K562 (cell line): ENCODE measurements around the gene LRP1. TPM values are rescaled to one million over a fixed set of nuclear protein-coding genes. Genes with fewer than 3 reads are reported as not detected.
A peak's percentile ranks its signal among the peaks of the same experiment; 100 is the strongest.

Experiments used
- BRCA1 ChIP-seq, 2 experiments: fragments of 450-650 bp in 1 of 2; sonication (generic) in 1 of 2; formaldehyde crosslinking in 1 of 2; IDR thresholded peaks; 2 replicates each; pipeline versions ENCODE4 v1.5.0 to v1.6.1; 2017 to 2020; ENCODE audit warnings: mild to moderate bottlenecking in 1 of 2, missing genetic modification reagents in 1 of 2
- CBX3 ChIP-seq, 2 experiments: IDR thresholded peaks; 1 replicate in 1 of 2; 2 replicates in 1 of 2; pipeline ENCODE4 v1.6.1; 2012; ENCODE audit warnings: inconsistent platforms in 2 of 2, low read length in 2 of 2, borderline replicate concordance in 1 of 2, control low read depth in 1 of 2
- DIDO1 ChIP-seq: fragments of 450-650 bp; IDR thresholded peaks from 2 replicates; pipeline ENCODE4 v1.6.1; 2016; ENCODE audit warnings: low read depth, missing biosample characterization, missing genetic modification characterization
- GABPA ChIP-seq: fragments of 200-800 bp; sonication (Bioruptor generic); conservative IDR thresholded peaks from 2 replicates; pipeline ENCODE4 v1.6.1; 2016; ENCODE audit warnings: low read depth, missing genetic modification characterization, missing compliant biosample characterization
- GATAD2B ChIP-seq: fragments of 450-650 bp; IDR thresholded peaks from 2 replicates; pipeline ENCODE4 v1.6.1; 2017; ENCODE audit warnings: mild to moderate bottlenecking, borderline replicate concordance
- HBP1 ChIP-seq: fragments of 450-650 bp; formaldehyde crosslinking; IDR thresholded peaks from 2 replicates; pipeline ENCODE4 v1.4.0; 2022; ENCODE audit warnings: missing genetic modification characterization
- HNRNPH1 ChIP-seq: fragments of 200-400 bp; formaldehyde crosslinking; optimal IDR thresholded peaks from 2 replicates; pipeline ENCODE3; 2017; ENCODE audit warnings: low read depth, mild to moderate bottlenecking, low read length, moderate library complexity
- SMAD3 ChIP-seq: fragments of 450-650 bp; formaldehyde crosslinking; conservative IDR thresholded peaks from 2 replicates; pipeline ENCODE4 v1.4.0; 2020; ENCODE audit warnings: mild to moderate bottlenecking
- SMARCA4 ChIP-seq: fragments of 450-650 bp; IDR thresholded peaks from 2 replicates; pipeline ENCODE4 v1.6.1; 2016
- SRSF3 ChIP-seq: fragments of 200-400 bp; formaldehyde crosslinking; IDR thresholded peaks from 2 replicates; pipeline ENCODE4 v1.6.1; 2016; ENCODE audit warnings: mild to moderate bottlenecking, low read length, moderate library complexity; ENCODE audit not compliant: insufficient read depth
- STAT5B ChIP-seq: fragments of 250-450 bp; sonication (Bioruptor Pico); IDR thresholded peaks from 2 replicates; pipeline ENCODE4 v1.8.0; 2021; ENCODE audit warnings: mild to moderate bottlenecking, inconsistent platforms
- TRIM24 ChIP-seq, 2 experiments: fragments of 450-650 bp; IDR thresholded peaks; 2 replicates each; pipeline ENCODE4 v1.6.1; 2016
- ZNF121 ChIP-seq: sonication (generic); formaldehyde crosslinking; conservative IDR thresholded peaks from 2 replicates; pipeline ENCODE4 v1.8.0; 2022; ENCODE audit warnings: missing genetic modification reagents
- ZNF174 ChIP-seq: fragments of 250-450 bp; sonication (Bioruptor Pico); IDR thresholded peaks from 2 replicates; pipeline ENCODE4 v1.4.0; 2020; ENCODE audit warnings: mild to moderate bottlenecking
- ZNF239 ChIP-seq: fragments of 250-450 bp; sonication (Bioruptor Pico); IDR thresholded peaks from 2 replicates; pipeline ENCODE4 v1.4.0; 2020; ENCODE audit warnings: mild to moderate bottlenecking
- ZNF274 ChIP-seq: IDR thresholded peaks from 2 replicates; pipeline ENCODE4 v1.6.1; 2011; ENCODE audit warnings: low read depth, mild to moderate bottlenecking, low read length, moderate library complexity, borderline replicate concordance
- ZNF347 ChIP-seq: fragments of 450-650 bp; formaldehyde crosslinking; IDR thresholded peaks from 2 replicates; pipeline ENCODE4 v1.4.0; 2020; ENCODE audit warnings: low read depth, mild to moderate bottlenecking, moderate library complexity
- ZNF75A ChIP-seq: fragments of 450-650 bp; formaldehyde crosslinking; IDR thresholded peaks from 2 replicates; pipeline ENCODE4 v1.4.0; 2020; ENCODE audit warnings: mild to moderate bottlenecking
- ZNF79 ChIP-seq: fragments of 250-450 bp; sonication (Bioruptor Pico); IDR thresholded peaks from 2 replicates; pipeline ENCODE4 v1.4.0; 2020; ENCODE audit warnings: low read depth, mild to moderate bottlenecking, moderate library complexity
- polyA plus RNA-seq, 8 experiments: library from polyadenylated mRNA; depleted of rRNA in 4 of 8; stranded (reverse) in 5 of 8; unstranded in 3 of 8; fragments of >200 nt; fragmentation: Nextera tagmentation in 2 of 8; fragmentation: Illumina TruSeq in 1 of 8; extraction: Ambion mirVana in 2 of 8; extraction: Trizol in 1 of 8; gene quantifications; 2 replicates each; pipeline versions ENCODE4 v1.2.1 to v1.2.3, GENCODE V29; 2011 to 2014; ENCODE audit warnings: inconsistent platforms in 1 of 8, missing spikeins in 1 of 8
- total RNA-seq, 7 experiments: library from RNA; depleted of rRNA in 6 of 7; stranded (reverse); fragments of >200 nt in 6 of 7; fragmentation: Illumina TruSeq in 2 of 7; extraction: Trizol in 2 of 7; gene quantifications; 2 replicates each; pipeline versions ENCODE4 v1.2.1 to v1.2.3, GENCODE V29; 2011 to 2021; ENCODE audit warnings: low replicate concordance in 1 of 7
- TF ChIP-seq, protein P1 (sequence below), 2 experiments: IDR thresholded peaks; 2 replicates each; pipeline ENCODE4 v1.6.1; 2012; ENCODE audit warnings: improper control_type of control experiment in 2 of 2, low read depth in 2 of 2, low read length in 2 of 2, borderline replicate concordance in 1 of 2
- TF ChIP-seq, protein P2 (sequence below): sonication (generic); formaldehyde crosslinking; IDR thresholded peaks from 2 replicates; pipeline ENCODE4 v1.8.0; 2022; ENCODE audit warnings: mild to moderate bottlenecking, missing genetic modification reagents

Gene LRP1
- total and polyA plus RNA-seq, 9 of the 15 experiments (the other 6 are each of a cell fraction or from before 2014, with no cell fraction given) = 0.04 to 0.64 (median 0.19) TPM; not detected in 2

DNA sequence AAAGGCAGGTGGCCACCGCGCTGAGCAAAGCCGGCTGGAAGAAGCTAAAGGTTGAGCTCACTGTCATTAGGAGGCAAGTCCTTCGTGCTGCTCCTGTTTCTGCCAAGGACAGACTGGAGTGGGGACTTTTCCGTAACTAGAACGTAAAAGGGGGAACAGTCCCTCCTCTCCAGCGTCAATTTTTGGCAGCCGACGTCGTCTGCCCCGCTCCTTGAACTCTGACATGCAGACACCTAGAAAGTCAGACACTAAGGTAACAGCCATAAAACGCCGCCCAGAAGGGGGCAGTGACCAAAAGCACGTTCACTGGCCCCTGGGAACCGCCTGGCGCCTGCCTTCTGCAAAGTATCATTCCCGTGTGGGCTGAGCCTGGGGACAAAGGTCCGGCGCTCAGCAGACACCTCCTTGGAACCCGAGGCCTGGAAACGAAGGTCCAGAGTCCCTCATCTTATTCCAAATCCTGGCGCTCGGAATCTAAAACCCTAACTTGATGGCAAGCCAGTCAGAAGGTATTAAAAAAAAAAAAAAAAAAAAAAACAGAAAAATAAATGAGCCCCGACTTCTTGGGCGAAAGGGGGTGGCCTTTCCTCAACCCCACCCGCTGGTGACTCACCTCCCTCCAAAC is 1.1 kb upstream of the LRP1 start (continued):
- TF ChIP-seq CBX3 (IDR thresholded peaks at IDR 0.05; ENCODE audit: borderline replicate concordance in 1 of 2, low read length in 2 of 2) = peak in 1 of 2 experiments; percentile 49; a peak in 1 of 3 replicates
- no peak for TF ChIP-seq STAT5B
- no peak for TF ChIP-seq ZNF75A
- TF ChIP-seq, protein P1, sequence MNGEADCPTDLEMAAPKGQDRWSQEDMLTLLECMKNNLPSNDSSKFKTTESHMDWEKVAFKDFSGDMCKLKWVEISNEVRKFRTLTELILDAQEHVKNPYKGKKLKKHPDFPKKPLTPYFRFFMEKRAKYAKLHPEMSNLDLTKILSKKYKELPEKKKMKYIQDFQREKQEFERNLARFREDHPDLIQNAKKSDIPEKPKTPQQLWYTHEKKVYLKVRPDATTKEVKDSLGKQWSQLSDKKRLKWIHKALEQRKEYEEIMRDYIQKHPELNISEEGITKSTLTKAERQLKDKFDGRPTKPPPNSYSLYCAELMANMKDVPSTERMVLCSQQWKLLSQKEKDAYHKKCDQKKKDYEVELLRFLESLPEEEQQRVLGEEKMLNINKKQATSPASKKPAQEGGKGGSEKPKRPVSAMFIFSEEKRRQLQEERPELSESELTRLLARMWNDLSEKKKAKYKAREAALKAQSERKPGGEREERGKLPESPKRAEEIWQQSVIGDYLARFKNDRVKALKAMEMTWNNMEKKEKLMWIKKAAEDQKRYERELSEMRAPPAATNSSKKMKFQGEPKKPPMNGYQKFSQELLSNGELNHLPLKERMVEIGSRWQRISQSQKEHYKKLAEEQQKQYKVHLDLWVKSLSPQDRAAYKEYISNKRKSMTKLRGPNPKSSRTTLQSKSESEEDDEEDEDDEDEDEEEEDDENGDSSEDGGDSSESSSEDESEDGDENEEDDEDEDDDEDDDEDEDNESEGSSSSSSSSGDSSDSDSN (IDR thresholded peaks at IDR 0.05; ENCODE audit: borderline replicate concordance in 1 of 2, low read depth in 2 of 2, low read length in 2 of 2) = peak in 1 of 2 experiments; percentile 94; a peak in 2 of 4 replicates
- peak; percentile 54 for TF ChIP-seq SMARCA4
- TF ChIP-seq, protein P2, sequence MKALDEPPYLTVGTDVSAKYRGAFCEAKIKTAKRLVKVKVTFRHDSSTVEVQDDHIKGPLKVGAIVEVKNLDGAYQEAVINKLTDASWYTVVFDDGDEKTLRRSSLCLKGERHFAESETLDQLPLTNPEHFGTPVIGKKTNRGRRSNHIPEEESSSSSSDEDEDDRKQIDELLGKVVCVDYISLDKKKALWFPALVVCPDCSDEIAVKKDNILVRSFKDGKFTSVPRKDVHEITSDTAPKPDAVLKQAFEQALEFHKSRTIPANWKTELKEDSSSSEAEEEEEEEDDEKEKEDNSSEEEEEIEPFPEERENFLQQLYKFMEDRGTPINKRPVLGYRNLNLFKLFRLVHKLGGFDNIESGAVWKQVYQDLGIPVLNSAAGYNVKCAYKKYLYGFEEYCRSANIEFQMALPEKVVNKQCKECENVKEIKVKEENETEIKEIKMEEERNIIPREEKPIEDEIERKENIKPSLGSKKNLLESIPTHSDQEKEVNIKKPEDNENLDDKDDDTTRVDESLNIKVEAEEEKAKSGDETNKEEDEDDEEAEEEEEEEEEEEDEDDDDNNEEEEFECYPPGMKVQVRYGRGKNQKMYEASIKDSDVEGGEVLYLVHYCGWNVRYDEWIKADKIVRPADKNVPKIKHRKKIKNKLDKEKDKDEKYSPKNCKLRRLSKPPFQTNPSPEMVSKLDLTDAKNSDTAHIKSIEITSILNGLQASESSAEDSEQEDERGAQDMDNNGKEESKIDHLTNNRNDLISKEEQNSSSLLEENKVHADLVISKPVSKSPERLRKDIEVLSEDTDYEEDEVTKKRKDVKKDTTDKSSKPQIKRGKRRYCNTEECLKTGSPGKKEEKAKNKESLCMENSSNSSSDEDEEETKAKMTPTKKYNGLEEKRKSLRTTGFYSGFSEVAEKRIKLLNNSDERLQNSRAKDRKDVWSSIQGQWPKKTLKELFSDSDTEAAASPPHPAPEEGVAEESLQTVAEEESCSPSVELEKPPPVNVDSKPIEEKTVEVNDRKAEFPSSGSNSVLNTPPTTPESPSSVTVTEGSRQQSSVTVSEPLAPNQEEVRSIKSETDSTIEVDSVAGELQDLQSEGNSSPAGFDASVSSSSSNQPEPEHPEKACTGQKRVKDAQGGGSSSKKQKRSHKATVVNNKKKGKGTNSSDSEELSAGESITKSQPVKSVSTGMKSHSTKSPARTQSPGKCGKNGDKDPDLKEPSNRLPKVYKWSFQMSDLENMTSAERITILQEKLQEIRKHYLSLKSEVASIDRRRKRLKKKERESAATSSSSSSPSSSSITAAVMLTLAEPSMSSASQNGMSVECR (CRISPR knock-in tag) = no peak
- no peak for TF ChIP-seq TRIM24 (IDR thresholded peaks at IDR 0.05)
- TF ChIP-seq HBP1 (CRISPR knock-in tag) = no peak
- TF ChIP-seq ZNF239 (CRISPR knock-in tag) = no peak
- no peak for TF ChIP-seq SMAD3 (CRISPR knock-in tag)
- no peak for TF ChIP-seq ZNF174 (CRISPR knock-in tag)
- no peak for TF ChIP-seq HNRNPH1
- TF ChIP-seq SRSF3 = no peak
- TF ChIP-seq ZNF121 (CRISPR knock-in tag) = no peak
- TF ChIP-seq DIDO1 (tag) = no peak
- no peak for TF ChIP-seq BRCA1 (IDR thresholded peaks at IDR 0.05)
- TF ChIP-seq BRCA1 (CRISPR knock-in tag; IDR thresholded peaks at IDR 0.05) = no peak
- no peak for TF ChIP-seq ZNF79
- no peak for TF ChIP-seq GABPA
- TF ChIP-seq ZNF274 = no peak
- no peak for TF ChIP-seq GATAD2B
- no peak for TF ChIP-seq ZNF347 (CRISPR knock-in tag)
